SU-DHL-6 (cell line): ENCODE data around the gene RAB3IP.

Experiments
- H2AFZ ChIP-seq: fragments of 200-600 bp; sonication (generic); 2 replicates; pipeline ENCODE4 v1.6.1; 2014; ENCODE audit warnings: low read depth, mild to moderate bottlenecking, moderate library complexity, mixed read lengths, antibody characterized with exemption, low read length; ENCODE audit not compliant: severe bottlenecking
- H3F3A ChIP-seq: fragments of 200-600 bp; shearing (Covaris generic); 2 replicates; pipeline ENCODE4 v1.6.0; 2016; ENCODE audit warnings: antibody characterized with exemption, mild to moderate bottlenecking; ENCODE audit not compliant: insufficient read depth
- H3K27ac ChIP-seq: fragments of 200-600 bp; sonication (generic); 2 replicates; pipeline ENCODE4 v1.5.1; 2016; ENCODE audit warnings: low read depth, mild to moderate bottlenecking, low read length, moderate library complexity, mixed read lengths
- H3K27me3 ChIP-seq: fragments of 200-600 bp; sonication (generic), shearing (Covaris generic); 2 replicates; pipeline ENCODE4 v1.6.0; 2014; ENCODE audit warnings: mild to moderate bottlenecking, low read length
- H3K36me3 ChIP-seq: fragments of 200-600 bp; sonication (generic); 2 replicates; pipeline ENCODE4 v1.6.1; 2014; ENCODE audit warnings: mild to moderate bottlenecking, low read length, mixed read lengths
- H3K4me2 ChIP-seq: fragments of 300-600, 200-600 bp; shearing (Covaris generic), sonication (generic); 2 replicates; pipeline ENCODE4 v1.6.0; 2014; ENCODE audit warnings: low read length, low read depth, mild to moderate bottlenecking; ENCODE audit not compliant: poor library complexity, severe bottlenecking
- H3K4me3 ChIP-seq: fragments of 200-600 bp; sonication (generic); 2 replicates; pipeline ENCODE4 v1.5.1; 2014; ENCODE audit warnings: antibody characterized with exemption, low read length, mild to moderate bottlenecking, mixed read lengths; ENCODE audit not compliant: insufficient read depth, poor library complexity, severe bottlenecking
- H3K79me2 ChIP-seq: fragments of 200-600 bp; sonication (generic); 2 replicates; pipeline ENCODE4 v1.6.1; 2014; ENCODE audit warnings: mild to moderate bottlenecking, low read length, moderate library complexity; ENCODE audit not compliant: insufficient read depth
- H3K9ac ChIP-seq: fragments of 200-600 bp; sonication (generic); 2 replicates; pipeline ENCODE4 v1.7.0; 2014; ENCODE audit warnings: mild to moderate bottlenecking, low read length
- H3K9me2 ChIP-seq: fragments of 200-600 bp; sonication (generic); replicated peaks from 2 replicates; pipeline ENCODE4 v1.6.1; 2014; ENCODE audit warnings: low read length; ENCODE audit not compliant: insufficient read depth
- H3K9me3 ChIP-seq: fragments of 200-600 bp; sonication (generic); 2 replicates; pipeline ENCODE4 v1.6.1; 2014; ENCODE audit warnings: low read length, mixed read lengths; ENCODE audit not compliant: insufficient read depth
- H4K20me1 ChIP-seq: fragments of 200-600 bp; sonication (generic); 2 replicates; pipeline ENCODE4 v1.6.1; 2014; ENCODE audit warnings: low read depth, mild to moderate bottlenecking, antibody characterized with exemption, low read length, moderate library complexity, mixed read lengths
- EZH2phosphoT487 ChIP-seq: fragments of 200-600 bp; sonication (generic), shearing (Covaris generic); conservative IDR thresholded peaks from 2 replicates; pipeline ENCODE4 v1.6.1; 2018; ENCODE audit warnings: mild to moderate bottlenecking, antibody characterized with exemption, low read length, moderate library complexity, mixed read lengths
- TF ChIP-seq, protein P1 (sequence below): fragments of 200-600 bp; sonication (generic); IDR thresholded peaks from one replicate; pipeline ENCODE4 v1.5.1; 2017; ENCODE audit warnings: antibody characterized with exemption, mild to moderate bottlenecking, low read length, moderate library complexity; ENCODE audit not compliant: insufficient read depth, poor library complexity, severe bottlenecking

RAB3IP gene

DNA sequence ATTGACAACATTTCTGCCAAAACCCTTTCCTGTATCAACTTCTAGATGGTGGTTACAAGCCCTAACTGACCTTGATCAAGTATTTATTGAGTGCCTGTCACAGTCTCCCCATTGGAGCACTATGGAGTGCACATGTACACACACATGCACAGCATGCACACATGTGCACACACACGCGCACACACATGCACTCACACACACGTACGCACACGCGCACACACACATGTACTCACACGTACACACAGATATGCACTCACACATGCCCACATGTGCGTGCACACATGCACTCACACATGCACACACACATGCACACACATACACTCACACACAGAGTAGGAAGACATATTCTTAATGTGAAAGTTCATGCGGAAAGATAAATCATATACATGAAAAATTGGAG is 130.0 kb downstream of the RAB3IP start:
- no peaks in the 10 kb centered on the region for H4K20me1 ChIP-seq
- no peaks in the 10 kb centered on the region for H3K9me2 ChIP-seq
- H3F3A ChIP-seq, result no peaks in the 10 kb centered on the region
- H3K4me3 ChIP-seq, result no peak overlapping the region
- no peak overlapping the region for H2AFZ ChIP-seq
- TF ChIP-seq EZH2phosphoT487, result no peak
- H3K9ac ChIP-seq, result no peak overlapping the region
- H3K79me2 ChIP-seq, result no peaks in the 10 kb centered on the region
- H3K4me2 ChIP-seq, result no peak overlapping the region
- no peak overlapping the region for H3K27ac ChIP-seq
- no peaks in the 10 kb centered on the region for H3K27me3 ChIP-seq
- H3K9me3 ChIP-seq, result no peaks in the 10 kb centered on the region
- H3K36me3 ChIP-seq, result no peaks in the 10 kb centered on the region

DNA sequence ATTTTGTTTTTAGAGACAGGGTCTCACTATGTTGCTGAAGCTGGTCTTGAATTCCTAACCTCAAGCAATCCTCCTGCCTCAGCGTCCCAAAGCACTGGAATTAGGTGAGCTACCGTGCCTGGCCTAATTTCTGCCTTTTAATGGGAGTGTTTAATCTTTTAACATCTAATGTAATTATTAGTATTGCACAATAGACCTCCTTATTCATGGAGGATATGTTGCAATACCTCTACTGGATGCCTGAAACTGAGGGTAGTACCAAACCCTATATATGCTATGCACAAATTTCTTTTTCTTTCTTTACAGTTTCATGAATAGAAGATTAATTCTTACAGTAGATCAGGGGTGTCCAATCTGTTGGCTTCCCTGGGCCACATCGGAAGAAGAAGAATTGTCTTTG is 134.1 kb downstream of the RAB3IP start:
- Histone ChIP-seq H3K79me2 (no peaks in the 10 kb centered on the region), H3K27me3 (no peaks in the 10 kb centered on the region), H3K4me2 (no peak overlapping the region), H3K9ac (no peak overlapping the region), H3K9me2 (no peaks in the 10 kb centered on the region), H4K20me1 (no peaks in the 10 kb centered on the region), H3K9me3 (no peaks in the 10 kb centered on the region), H3K36me3 (no peaks in the 10 kb centered on the region), H3K27ac (no peak overlapping the region), H2AFZ (no peak overlapping the region), H3F3A (no peaks in the 10 kb centered on the region), H3K4me3 (no peak overlapping the region)
- TF ChIP-seq EZH2phosphoT487, result no peak
- TF ChIP-seq, protein P1, sequence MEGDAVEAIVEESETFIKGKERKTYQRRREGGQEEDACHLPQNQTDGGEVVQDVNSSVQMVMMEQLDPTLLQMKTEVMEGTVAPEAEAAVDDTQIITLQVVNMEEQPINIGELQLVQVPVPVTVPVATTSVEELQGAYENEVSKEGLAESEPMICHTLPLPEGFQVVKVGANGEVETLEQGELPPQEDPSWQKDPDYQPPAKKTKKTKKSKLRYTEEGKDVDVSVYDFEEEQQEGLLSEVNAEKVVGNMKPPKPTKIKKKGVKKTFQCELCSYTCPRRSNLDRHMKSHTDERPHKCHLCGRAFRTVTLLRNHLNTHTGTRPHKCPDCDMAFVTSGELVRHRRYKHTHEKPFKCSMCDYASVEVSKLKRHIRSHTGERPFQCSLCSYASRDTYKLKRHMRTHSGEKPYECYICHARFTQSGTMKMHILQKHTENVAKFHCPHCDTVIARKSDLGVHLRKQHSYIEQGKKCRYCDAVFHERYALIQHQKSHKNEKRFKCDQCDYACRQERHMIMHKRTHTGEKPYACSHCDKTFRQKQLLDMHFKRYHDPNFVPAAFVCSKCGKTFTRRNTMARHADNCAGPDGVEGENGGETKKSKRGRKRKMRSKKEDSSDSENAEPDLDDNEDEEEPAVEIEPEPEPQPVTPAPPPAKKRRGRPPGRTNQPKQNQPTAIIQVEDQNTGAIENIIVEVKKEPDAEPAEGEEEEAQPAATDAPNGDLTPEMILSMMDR, result no peak
